Measurements from ENCODE around the gene PTPRK. TPM values are rescaled to one million over a fixed set of nuclear protein-coding genes. Genes with fewer than 3 reads are reported as not detected.

PTPRK gene
- total and polyA plus RNA-seq, 10 of the 15 experiments (the other 5 are each of a cell fraction or from before 2014, with no cell fraction given), result 0.23 to 1.9 (median 0.55) TPM

DNA sequence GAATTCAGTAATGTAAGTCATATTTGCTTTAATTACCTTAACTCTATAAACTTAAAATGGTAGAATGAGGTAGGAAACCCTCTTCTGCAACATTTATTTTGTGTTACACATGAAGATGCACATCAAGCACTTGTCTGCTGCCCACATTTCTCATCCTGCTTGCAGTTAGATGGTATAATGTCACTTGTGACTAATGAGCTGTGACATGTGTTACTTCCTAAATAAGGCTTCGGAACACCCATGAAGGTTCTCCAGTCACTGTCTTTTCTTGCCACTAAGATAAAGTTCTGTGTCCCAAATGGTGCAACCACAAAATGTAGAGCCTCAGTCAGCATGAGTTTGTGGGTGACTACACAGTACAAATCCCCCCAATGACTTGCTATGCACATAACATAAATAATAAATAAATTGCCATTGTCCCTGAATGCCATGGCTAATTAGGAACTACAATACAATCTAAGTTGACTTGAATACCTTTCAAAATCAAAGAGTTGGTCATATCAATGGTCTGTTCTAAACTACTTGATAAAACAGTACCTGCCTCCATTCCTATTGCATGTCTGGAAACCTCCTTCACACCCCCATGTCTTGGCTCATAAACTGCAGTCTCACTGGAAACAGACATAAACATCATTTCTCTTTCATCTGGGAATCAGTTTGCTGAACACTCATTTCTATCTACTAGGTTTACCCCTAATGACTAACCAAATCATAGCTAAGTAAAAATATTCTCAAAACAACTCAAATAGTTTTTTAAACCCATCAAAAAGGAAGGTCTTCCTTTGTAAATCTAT, 157.2 kb downstream of the PTPRK start (continued):
- TF ChIP-seq, protein P1, sequence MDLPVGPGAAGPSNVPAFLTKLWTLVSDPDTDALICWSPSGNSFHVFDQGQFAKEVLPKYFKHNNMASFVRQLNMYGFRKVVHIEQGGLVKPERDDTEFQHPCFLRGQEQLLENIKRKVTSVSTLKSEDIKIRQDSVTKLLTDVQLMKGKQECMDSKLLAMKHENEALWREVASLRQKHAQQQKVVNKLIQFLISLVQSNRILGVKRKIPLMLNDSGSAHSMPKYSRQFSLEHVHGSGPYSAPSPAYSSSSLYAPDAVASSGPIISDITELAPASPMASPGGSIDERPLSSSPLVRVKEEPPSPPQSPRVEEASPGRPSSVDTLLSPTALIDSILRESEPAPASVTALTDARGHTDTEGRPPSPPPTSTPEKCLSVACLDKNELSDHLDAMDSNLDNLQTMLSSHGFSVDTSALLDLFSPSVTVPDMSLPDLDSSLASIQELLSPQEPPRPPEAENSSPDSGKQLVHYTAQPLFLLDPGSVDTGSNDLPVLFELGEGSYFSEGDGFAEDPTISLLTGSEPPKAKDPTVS (IDR thresholded peaks at IDR 0.05; ENCODE audit: low read depth, low read length), result no peak
- no peak for TF ChIP-seq SUPT20H (IDR thresholded peaks at IDR 0.05; ENCODE audit: borderline replicate concordance, control insufficient read depth, low read depth, low read length)
- TF ChIP-seq POU2F2 (IDR thresholded peaks at IDR 0.05; ENCODE audit: borderline replicate concordance, low read depth, low read length), result no peak

DNA sequence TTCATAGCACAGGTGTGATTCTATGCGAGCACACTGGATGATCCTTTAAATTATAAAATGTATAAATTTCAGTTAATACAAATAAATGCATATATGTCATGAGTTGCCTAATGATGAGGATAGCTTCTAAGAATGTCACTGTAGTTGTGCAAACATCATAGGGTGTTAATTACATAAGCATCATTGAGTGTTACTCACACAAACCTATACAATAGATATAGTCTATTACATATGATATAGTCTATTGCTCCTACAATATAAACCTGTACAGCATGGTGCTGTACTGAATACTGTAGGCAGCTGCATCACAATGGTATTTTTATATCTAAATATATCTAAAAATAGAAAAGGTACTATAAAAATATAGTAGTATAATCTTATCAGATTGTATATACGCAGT, 159.0 kb downstream of the PTPRK start:
- H3K4me2 ChIP-seq (ENCODE audit: control insufficient read depth, insufficient read depth), result no peak overlapping the region
- 79% methylated on average over 2 of the region's 2 CpGs for WGBS (ENCODE audit: insufficient coverage, insufficient replicate concordance, low lambda C conversion rate, missing lambda C conversion rate)
- in situ Hi-C loops (cut with MboI) (no loop called here), intact Hi-C loops (cut with micrococcal nuclease; ENCODE audit: unreplicated experiment) (no loop called here)
- ChIA-PET RAD21 (ENCODE audit: unreplicated experiment) (no interaction called here), CTCF (interaction anchor here (1.3 kb wide), 1 partner anchor 8 kb away, joined by 3 read pairs; no protein-coding TSS in a partner anchor), SMC1A (ENCODE audit: uncharacterized antibody, unreplicated experiment) (interaction anchor here (0.6 kb wide), 1 partner anchor 820 kb away, joined by 3 read pairs; no protein-coding TSS in a partner anchor), POLR2A (no interaction called here)
- no peak overlapping the region for H3K27ac ChIP-seq (ENCODE audit: control insufficient read depth, insufficient read depth)
- H3K4me1 ChIP-seq (ENCODE audit: control insufficient read depth, insufficient read depth, low read length), result no peaks in the 10 kb centered on the region
- no peak overlapping the region for H3K9ac ChIP-seq (ENCODE audit: control insufficient read depth, insufficient read depth, low read length)
- no peaks in the 10 kb centered on the region for H3K27me3 ChIP-seq (replicated peaks in 1 of 2; ENCODE audit: control insufficient read depth in 2 of 2, insufficient read depth in 2 of 2, low read length in 1 of 2)
- DNase-seq (ENCODE audit: low read depth, low spot score) (no peak), FAIRE-seq (no peak), ATAC-seq (no peak)
- no peak overlapping the region for H3K4me3 ChIP-seq
- H4K20me1 ChIP-seq (ENCODE audit: control insufficient read depth, insufficient read depth), result no peaks in the 10 kb centered on the region
- BruUV-seq (replicated peaks), result no TSS peak
- no peak for TF ChIP-seq POLR2AphosphoS2 (IDR thresholded peaks at IDR 0.05; ENCODE audit: low read depth, low read length)
- no peak for TF ChIP-seq IRF4 (IDR thresholded peaks at IDR 0.05; ENCODE audit: low read depth, low read length)
- no peaks in the 10 kb centered on the region for H3K79me2 ChIP-seq (ENCODE audit: control insufficient read depth, insufficient read depth, low read length)
- H3K36me3 ChIP-seq (ENCODE audit: control insufficient read depth in 2 of 2, insufficient read depth in 2 of 2, low read length in 1 of 2), result no peaks in the 10 kb centered on the region
- no peaks in the 10 kb centered on the region for H3K9me3 ChIP-seq (replicated peaks; ENCODE audit: control insufficient read depth, insufficient read depth, low read length)
- H2AFZ ChIP-seq (ENCODE audit: control insufficient read depth, low read depth, low read length), result no peak overlapping the region

Measured in GM12878 (cell line).